GM21515 (cell line): Measurements from ENCODE around the gene HLX.

Source experiments
- ATAC-seq: cut with Tn5 transposase; IDR thresholded peaks from one replicate; pipeline ENCODE4 v1.9.1; 2021; ENCODE audit not compliant: unreplicated experiment

HLX gene

GRCh38 chr1:220921498-220921897, 42.3 kb downstream of the HLX start:
- no peak for ATAC-seq

DNA sequence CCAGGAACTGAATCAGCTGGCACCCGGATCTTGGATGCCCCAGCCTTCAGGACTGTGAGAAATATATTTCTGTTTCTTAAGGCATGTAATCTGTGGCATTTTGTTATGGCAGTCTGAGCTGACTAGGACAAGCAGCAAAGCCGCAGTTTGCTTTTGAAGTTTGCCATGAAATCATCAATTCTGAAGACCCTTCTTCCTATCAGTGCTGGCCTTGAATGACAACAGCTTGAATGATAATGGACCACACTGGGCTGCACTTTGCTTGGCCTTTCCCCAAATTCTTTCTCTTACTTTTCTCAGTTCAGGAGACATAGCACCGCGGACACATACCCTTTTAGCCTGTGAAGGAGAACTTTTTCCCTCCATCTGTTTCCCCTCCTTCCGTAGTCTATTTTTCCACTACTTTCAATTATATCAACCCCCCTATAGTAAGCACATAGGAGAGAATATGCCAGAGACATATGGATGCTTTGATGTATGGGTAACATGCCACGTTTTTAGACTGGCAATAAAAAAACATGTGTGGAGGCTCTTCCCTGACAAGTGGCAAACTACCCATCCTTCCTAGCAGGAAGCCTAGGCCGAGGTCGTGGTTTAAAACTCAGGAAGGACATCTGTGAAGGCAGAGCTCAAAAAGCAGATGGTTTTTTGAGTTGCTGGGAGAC, 42.9 kb downstream of the HLX start:
- ATAC-seq, result no peak

GRCh38 chr1:220922951-220923350, 43.7 kb downstream of the HLX start:
- ATAC-seq, result no peak

- no peak for ATAC-seq
Observed at GRCh38 chr1:220924331-220924970, 45.2 kb downstream of the HLX start.

- ATAC-seq, result no peak
Observed at GRCh38 chr1:220925707-220926106, 46.5 kb downstream of the HLX start.

DNA sequence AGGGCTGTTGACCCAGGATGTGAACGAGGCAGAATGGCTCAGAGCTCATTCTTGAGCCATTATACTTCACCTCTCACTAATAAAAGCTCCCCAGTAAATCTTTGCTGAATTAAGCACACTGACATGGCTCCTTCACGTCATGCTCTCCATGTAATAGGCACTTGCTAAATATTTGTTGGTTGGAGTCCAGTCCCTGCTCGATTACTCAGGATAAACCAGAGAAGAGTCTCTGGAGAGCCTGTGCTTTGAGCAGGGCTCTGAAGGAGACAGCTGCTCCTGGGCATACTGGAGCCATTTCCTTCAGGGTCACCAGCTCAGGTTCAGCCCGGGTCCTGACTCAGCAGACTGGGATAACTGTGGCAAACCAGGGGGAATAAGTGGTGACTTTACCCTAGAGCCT, 46.9 kb downstream of the HLX start:
- ATAC-seq, result no peak

- ATAC-seq, result no peak
Observed at GRCh38 chr1:220927442-220927841, 48.2 kb downstream of the HLX start.

- ATAC-seq, result no peak
Observed at GRCh38 chr1:220928320-220928719, 49.1 kb downstream of the HLX start.

DNA sequence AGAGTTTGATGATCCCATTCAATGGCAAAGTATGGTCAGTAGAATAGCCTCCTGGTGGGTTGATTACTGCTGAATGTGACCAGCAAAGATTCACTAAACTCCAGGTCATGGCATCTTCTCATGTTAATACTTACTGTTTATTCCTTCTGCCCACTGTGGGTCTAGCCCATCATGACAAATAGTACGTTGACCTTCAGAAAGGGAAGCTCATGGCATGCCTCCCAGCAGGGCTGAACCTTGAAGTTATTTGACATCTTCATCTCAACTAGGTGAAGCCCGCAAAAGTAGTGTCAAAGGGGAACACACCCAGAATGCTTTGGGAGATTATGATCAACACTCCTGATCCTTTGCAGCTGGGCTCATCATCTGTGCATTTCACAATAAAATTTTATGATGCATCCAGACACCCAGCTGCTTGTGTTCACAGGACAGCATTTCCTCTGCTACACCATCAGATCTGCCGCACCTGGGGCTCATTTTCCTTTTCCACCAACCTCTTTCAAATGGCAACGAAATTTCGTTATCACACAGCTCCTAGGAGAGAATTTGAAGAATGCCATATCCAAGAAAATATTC, 49.6 kb downstream of the HLX start:
- ATAC-seq, result no peak

GRCh38 chr1:220929304-220929703, 50.1 kb downstream of the HLX start:
- ATAC-seq, result no peak
